Neural crest cell (in vitro differentiated cells): ENCODE measurements around the gene EPHA1. TPM values are rescaled to one million over a fixed set of nuclear protein-coding genes. Genes with fewer than 3 reads are reported as not detected.

Experiments used
- DNase-seq: peaks from one replicate; pipeline ENCODE4 v3.0.0; 2021; ENCODE audit warnings: low read depth, mixed read lengths, low spot score
- H3K27ac Mint-ChIP-seq: one replicate; pipeline ENCODE4 v1.8.0; 2021; ENCODE audit warnings: mild to moderate bottlenecking, mixed read lengths; ENCODE audit not compliant: unreplicated experiment
- H3K27me3 Mint-ChIP-seq: 2 replicates; pipeline ENCODE4 v1.8.0; 2021; ENCODE audit warnings: low read depth, mild to moderate bottlenecking, mixed read lengths
- H3K36me3 Mint-ChIP-seq: 2 replicates; pipeline ENCODE4 v1.8.0; 2021; ENCODE audit warnings: low read depth, mild to moderate bottlenecking, mixed read lengths
- H3K4me1 Mint-ChIP-seq: 2 replicates; pipeline ENCODE4 v1.8.0; 2021; ENCODE audit warnings: mixed read lengths
- H3K4me3 Mint-ChIP-seq: one replicate; pipeline ENCODE4 v1.8.0; 2021; ENCODE audit warnings: mild to moderate bottlenecking, mixed read lengths
- H3K9me3 Mint-ChIP-seq: 2 replicates; pipeline ENCODE4 v1.8.0; 2021; ENCODE audit warnings: mixed read lengths
- total RNA-seq: library from RNA; stranded (reverse); gene quantifications from 2 replicates; pipeline ENCODE4 v1.2.1, GENCODE V29; 2021
- TF ChIP-seq, protein P1 (sequence below): fragments of 200-600 bp; sonication (generic); conservative IDR thresholded peaks from 2 replicates; pipeline ENCODE4 v1.5.0; 2021; ENCODE audit warnings: antibody characterized with exemption, mild to moderate bottlenecking

Gene EPHA1
- total RNA-seq, 1 donor from 2014 or later, result not detected

DNA sequence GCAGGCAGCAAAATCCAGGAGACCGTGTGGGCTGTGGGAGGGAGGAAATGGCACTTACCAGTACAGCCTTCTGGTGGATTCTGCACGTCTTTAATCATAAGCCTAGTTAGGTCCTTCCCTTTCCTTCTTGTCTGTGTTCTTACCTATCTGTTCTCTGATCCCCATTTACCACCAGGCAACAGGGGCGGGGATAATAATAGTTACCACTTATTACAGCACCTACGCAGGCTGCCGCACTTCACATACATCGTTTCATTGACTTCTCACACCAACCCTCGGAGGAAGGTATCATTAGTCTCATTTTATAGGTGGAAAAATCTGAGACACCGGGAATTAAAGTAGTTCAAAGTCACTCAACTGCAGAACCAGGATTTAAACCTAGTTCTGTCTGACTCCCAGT is 4.5 kb upstream of the EPHA1 start:
- no peaks in the 10 kb centered on the region for H3K36me3 Mint-ChIP-seq
- no peak overlapping the region for H3K4me3 Mint-ChIP-seq
- H3K4me1 Mint-ChIP-seq, result peaks cover 18% of the 10 kb centered on the region
- no peaks in the 10 kb centered on the region for H3K9me3 Mint-ChIP-seq
- DNase-seq, result no peak
- H3K27me3 Mint-ChIP-seq, result peaks cover 16% of the 10 kb centered on the region
- TF ChIP-seq, protein P1, sequence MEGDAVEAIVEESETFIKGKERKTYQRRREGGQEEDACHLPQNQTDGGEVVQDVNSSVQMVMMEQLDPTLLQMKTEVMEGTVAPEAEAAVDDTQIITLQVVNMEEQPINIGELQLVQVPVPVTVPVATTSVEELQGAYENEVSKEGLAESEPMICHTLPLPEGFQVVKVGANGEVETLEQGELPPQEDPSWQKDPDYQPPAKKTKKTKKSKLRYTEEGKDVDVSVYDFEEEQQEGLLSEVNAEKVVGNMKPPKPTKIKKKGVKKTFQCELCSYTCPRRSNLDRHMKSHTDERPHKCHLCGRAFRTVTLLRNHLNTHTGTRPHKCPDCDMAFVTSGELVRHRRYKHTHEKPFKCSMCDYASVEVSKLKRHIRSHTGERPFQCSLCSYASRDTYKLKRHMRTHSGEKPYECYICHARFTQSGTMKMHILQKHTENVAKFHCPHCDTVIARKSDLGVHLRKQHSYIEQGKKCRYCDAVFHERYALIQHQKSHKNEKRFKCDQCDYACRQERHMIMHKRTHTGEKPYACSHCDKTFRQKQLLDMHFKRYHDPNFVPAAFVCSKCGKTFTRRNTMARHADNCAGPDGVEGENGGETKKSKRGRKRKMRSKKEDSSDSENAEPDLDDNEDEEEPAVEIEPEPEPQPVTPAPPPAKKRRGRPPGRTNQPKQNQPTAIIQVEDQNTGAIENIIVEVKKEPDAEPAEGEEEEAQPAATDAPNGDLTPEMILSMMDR, result no peak
- no peak overlapping the region for H3K27ac Mint-ChIP-seq

DNA sequence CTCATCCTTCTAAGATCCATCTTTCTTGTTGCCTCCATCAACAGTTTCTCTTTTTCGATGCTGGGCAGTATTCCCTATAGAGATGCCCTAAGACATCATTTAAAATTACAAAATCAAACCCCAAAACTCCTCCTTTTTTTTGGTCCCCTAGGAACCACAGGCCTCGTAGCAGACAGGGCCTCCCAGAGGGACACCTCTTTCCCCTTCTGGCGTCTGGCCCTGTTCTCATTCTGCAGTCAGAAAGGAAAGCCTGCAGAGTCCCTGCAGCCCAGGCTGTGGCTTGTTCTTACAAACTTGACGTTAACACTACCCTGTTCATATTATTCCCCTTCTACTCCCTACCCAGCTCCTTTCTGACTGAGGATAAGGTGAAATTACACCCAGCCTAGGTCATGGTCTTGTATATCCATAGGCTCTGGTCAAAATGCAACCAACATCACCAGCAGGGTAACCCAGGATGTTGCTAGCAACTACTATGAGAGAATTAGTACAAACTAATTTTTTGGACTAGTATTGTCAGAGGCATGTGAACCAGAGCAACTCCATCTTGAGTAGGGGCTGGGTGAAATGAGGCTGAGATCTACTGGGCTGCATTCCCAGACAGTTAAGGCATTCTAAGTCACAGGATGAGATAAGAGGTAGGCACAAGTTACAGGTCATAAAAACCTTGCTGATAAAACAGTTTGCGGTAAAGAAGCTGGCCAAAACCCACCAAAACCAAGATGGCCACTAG is 3.5 kb upstream of the EPHA1 start:
- no peak overlapping the region for H3K27ac Mint-ChIP-seq
- TF ChIP-seq, protein P1, result no peak
- DNase-seq, result no peak
- no peaks in the 10 kb centered on the region for H3K9me3 Mint-ChIP-seq
- no peak overlapping the region for H3K4me3 Mint-ChIP-seq
- H3K27me3 Mint-ChIP-seq, result peaks cover 25% of the 10 kb centered on the region
- H3K36me3 Mint-ChIP-seq, result no peaks in the 10 kb centered on the region
- H3K4me1 Mint-ChIP-seq, result peaks cover 24% of the 10 kb centered on the region

DNA sequence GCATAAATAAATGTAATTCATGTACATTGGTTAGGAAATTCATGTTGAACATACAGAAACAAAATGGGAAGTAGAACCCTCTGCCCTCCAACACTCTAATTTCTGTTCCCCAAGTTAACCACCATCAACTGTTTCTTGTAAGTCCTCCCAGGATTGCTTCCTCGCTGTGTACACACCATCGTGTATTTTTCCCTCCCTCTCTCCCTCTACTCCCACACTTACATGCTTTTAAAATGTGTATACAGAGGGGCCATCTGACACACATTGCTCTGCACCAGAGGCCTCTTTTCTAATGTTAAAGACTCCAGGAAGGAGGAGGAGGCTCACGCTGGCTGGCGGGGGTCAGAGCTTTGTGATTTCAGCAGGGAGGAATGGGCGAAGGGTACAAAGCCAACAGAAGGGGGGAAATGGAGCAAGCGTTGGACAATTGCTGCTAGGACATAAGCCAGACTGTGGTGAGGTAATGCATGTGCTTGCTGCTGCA is 1.9 kb upstream of the EPHA1 start:
- DNase-seq, result no peak

DNA sequence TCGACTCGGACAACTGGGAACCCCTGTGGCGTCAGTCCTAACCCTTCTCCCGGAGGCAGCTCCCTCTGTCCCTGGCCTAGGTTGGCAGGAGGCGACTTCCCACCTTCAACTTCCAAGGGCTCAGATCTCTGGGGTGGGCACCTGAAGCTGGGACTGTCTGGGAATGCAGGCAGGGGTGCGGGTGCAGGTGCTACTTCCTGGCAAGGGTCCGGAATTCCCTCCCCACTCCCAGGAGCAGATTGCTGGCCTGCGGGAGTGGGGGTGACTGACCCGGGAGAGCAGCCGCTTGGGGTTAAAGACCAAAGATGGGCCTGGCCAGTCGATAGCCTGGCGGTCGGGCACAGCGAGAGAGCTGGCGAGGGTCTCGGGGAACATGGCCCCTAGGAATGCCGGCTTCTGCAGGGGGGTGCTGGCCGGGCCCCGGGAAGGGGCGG is 387 bp downstream of the EPHA1 start:
- H3K36me3 Mint-ChIP-seq, result no peaks in the 10 kb centered on the region
- H3K9me3 Mint-ChIP-seq, result no peaks in the 10 kb centered on the region
- H3K4me3 Mint-ChIP-seq, result no peak overlapping the region
- no peak for DNase-seq
- TF ChIP-seq, protein P1, result no peak
- peaks cover 32% of the 10 kb centered on the region for H3K27me3 Mint-ChIP-seq
- H3K4me1 Mint-ChIP-seq, result peaks cover 38% of the 10 kb centered on the region
- no peak overlapping the region for H3K27ac Mint-ChIP-seq

More for the DNA sequence above, 1.9 kb upstream of the EPHA1 start:
- TF ChIP-seq, protein P1, result no peak
- H3K4me3 Mint-ChIP-seq, result no peak overlapping the region
- H3K36me3 Mint-ChIP-seq, result no peaks in the 10 kb centered on the region
- peaks cover 33% of the 10 kb centered on the region for H3K4me1 Mint-ChIP-seq
- H3K27ac Mint-ChIP-seq, result no peak overlapping the region
- H3K9me3 Mint-ChIP-seq, result no peaks in the 10 kb centered on the region
- peaks cover 29% of the 10 kb centered on the region for H3K27me3 Mint-ChIP-seq

DNA sequence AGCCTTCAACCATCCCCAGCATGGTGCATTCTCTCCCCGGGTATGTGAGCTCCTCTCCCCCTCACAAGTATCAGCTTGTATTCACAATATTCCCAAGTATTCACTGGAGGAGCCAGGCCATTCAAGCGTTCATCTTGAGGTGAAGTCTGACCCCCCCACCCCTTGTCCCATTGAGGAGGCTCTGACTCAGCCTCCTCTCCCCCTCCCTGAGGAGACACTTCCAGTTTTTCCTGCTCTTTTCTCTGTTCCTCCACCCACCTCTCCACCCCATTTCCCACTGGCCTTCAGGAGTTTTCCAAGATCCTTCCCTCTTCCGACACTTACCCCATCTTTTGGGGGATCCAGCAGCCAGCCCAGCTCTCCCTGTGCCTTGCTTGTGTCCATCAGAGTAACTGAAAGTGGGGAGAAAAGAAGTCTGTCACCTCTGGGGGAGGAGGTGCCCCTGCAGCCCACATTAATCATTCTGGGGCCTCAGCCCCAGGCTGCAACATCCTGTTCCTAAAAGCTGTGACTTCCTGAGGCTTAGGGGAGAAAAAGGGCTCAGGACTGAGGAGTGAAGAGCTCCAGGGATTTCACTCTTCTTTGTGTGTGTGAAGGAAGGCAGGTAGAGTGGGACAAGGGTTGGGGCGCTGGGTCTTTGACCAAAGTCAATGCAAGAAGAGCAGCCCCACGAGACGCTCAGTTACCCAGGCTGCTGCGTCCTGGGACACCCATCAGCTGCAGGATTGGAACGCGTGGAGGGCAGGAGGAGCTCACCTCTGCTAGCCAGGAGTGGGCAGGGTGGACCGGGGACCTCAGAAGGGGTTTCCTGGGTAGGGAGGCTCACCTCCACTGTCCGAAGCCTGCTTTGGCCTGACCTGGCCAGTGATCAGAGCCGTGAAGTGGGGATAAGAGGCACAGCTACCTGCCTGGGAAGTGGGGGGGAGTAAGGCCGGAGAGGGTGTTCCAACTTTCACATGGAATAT is 1.1 kb downstream of the EPHA1 start:
- no peaks in the 10 kb centered on the region for H3K36me3 Mint-ChIP-seq
- DNase-seq, result no peak
- TF ChIP-seq, protein P1, result no peak
- no peak overlapping the region for H3K27ac Mint-ChIP-seq
- peak overlapping the region; percentile 42 for H3K4me3 Mint-ChIP-seq
- peaks cover 38% of the 10 kb centered on the region for H3K4me1 Mint-ChIP-seq
- no peaks in the 10 kb centered on the region for H3K9me3 Mint-ChIP-seq
- peaks cover 32% of the 10 kb centered on the region for H3K27me3 Mint-ChIP-seq
